ENCODE results near the gene GLO1.

GLO1 gene

DNA sequence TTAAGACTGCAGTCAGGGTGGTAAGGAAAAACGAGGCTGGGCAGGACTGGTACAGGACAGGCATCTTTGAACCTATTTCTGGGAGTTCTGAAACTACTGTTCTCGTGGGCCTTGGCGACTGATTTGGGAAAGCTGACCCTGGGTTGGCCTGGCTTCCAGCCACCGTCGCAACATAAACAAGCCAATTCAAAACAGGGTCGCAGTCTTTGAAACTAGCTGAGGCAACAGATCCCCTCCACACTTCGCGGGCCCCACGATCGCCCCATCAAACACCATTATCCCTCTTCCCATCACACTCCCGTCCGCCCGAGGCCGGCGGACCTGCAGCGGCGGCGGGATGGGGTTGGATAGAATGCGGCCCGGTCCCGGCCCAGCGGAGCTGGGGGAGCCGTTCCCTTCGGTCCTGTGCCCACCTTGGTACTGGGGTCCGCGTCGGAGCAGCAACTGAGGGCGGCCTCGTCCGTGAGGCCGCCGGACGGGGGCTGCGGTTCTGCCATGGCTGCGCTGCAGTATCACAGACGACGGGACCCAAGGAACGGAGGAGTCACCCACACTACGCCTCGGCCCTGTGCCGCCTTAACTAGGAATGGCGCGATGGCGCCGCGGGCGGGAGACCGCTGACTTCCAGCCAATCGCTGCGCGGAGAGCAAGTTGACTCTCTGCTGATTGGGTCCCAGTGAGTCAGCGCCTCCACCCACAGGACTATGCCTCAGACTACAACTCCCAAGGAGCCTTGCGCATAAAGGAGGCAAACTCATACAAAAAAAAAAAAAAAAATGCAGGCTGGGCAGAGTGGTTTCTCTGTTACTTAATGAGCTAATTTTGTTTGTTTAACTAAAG lies at the start of gene GLO1:
TSS of gene GLO1 (minus strand) at position 588 of the 840 bp plus-strand sequence. CDS start at position 497, 91 bp downstream.
- DNase-seq = peak; percentile 99

GRCh38 chr6:38750968-38751615 lies 48.1 kb upstream of the GLO1 start:
- no peak for DNase-seq

- no peak for DNase-seq
Observed at GRCh38 chr6:38749473-38749872, 46.5 kb upstream of the GLO1 start.

DNA sequence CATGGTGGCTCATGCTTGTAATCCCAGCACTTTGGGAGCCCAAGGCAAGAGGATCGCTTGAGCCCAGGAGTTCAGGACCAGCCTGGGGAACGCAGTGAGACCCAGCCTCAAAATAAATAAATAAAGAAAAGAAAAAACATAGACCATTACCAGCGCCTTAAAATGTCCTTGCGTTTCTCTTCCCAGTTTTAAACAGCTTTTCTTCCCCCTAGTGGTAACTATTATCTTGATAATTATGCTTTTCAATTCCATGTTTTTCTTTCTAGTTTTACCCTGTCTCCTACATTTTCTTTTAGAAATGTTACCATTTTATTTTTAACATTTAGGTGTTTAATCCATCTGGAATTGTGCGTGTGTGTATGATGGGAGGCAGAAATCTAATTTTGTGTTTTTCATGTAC lies 36.6 kb upstream of the GLO1 start:
- DNase-seq = no peak

GRCh38 chr6:38738261-38738660 lies 35.3 kb upstream of the GLO1 start:
- DNase-seq = no peak

- no peak for DNase-seq
Observed at GRCh38 chr6:38736951-38737350, 34.0 kb upstream of the GLO1 start.

GRCh38 chr6:38730140-38730862 lies 27.4 kb upstream of the GLO1 start:
- DNase-seq = no peak

DNA sequence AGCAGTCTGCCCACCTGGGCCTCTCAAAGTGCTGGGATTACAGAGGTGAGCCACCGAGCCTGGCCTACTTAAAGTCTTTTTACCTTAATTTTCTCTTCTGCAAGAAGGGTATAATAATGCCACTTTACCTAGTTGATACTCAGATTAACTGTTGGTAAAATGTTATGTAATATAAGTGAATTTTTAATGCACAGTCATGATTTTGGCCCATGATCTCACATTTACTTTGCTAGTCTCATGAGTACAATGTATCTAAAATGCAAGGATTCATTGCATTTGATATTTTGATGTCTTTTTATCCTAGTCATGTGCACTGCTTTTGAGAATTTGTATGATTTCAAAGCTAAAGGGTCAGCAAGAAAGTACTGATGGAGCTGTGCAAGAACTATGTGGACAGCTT lies 25.3 kb upstream of the GLO1 start:
- no peak for DNase-seq

GRCh38 chr6:38725414-38726183 lies 22.7 kb upstream of the GLO1 start:
- DNase-seq = no peak

DNA sequence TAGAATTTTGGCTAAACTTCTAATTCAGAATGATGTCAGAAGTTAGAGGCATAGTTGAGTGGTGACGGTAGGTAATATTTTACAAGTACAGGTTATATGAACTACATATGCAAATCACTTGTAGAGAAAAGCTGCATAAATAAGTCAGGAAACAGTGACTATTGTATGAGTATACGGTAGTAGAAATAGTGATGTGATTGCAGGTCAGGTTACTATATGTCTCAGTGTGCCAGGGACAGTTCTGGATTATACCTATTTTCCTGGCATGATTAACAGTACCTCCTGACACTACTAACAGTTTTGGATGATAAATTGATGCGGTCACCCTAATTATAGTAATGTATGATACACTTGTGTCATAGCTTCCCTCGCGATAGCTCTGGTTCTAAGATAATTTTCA lies 21.4 kb upstream of the GLO1 start:
- no peak for DNase-seq

GRCh38 chr6:38723783-38724182 lies 20.8 kb upstream of the GLO1 start:
- DNase-seq = no peak

GRCh38 chr6:38722727-38723334 lies 19.9 kb upstream of the GLO1 start:
- no peak for DNase-seq

GRCh38 chr6:38722038-38722437 lies 19.1 kb upstream of the GLO1 start:
- no peak for DNase-seq

DNA sequence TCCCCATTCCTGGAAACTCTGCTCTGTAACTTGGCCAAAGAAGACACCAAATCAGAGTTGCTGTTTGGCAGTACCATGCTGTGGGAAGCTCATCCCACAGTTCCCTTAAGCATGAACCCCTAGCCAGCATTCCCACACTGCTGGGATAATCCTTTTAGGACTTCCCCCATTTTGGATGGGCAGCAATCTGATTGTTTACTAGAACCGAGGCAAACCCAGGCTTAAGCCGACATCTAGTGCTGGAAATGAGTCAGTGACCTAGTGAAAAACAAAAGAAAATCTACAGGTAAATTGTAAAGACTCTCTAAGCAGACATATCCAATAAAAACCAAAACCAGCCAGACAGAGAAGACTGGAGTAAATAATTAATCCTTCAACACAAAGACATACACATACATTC lies 17.4 kb upstream of the GLO1 start:
- DNase-seq = no peak

GRCh38 chr6:38719358-38719757 lies 16.4 kb upstream of the GLO1 start:
- DNase-seq = no peak

- DNase-seq = no peak
Observed at GRCh38 chr6:38716825-38717224, 13.9 kb upstream of the GLO1 start.

DNA sequence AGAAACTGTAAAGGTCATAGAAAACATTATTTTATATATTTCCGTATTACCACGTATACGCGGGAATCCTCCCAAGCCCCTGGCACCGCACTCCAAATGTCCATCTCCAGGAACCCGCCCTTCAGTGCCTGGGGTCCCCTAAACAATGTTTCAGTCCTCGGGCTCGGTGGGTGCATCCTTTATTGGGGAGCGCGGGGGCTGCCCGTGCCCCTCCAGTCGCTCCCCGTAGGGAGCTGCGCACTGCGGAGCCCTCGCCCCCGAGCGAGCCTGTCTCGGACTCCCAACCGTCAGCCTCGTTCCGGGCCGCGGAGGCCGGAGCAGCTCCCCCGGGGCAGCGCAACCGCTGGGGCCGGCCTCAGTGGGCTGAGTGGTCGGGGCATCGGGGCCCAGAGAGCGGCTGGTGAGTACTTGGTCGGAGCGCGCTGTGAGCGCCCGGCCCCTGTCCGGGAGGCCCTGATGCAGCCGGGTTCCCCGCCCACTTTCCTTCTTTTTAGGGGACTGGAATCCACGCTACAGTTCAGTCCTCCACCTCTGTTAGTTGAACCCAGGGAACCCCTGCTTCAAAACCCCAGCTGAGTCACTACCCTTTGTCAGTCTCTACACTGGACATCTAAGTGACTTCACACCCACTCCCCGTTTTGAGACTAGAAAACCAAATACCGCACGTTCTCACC lies 12.2 kb upstream of the GLO1 start, which contains the start of gene DNAH8:
TSS of gene DNAH8 (plus strand) at position 296 of the 674 bp plus-strand sequence. CDS start 7,499 bp downstream, outside the sequence.
- DNase-seq = no peak

DNA sequence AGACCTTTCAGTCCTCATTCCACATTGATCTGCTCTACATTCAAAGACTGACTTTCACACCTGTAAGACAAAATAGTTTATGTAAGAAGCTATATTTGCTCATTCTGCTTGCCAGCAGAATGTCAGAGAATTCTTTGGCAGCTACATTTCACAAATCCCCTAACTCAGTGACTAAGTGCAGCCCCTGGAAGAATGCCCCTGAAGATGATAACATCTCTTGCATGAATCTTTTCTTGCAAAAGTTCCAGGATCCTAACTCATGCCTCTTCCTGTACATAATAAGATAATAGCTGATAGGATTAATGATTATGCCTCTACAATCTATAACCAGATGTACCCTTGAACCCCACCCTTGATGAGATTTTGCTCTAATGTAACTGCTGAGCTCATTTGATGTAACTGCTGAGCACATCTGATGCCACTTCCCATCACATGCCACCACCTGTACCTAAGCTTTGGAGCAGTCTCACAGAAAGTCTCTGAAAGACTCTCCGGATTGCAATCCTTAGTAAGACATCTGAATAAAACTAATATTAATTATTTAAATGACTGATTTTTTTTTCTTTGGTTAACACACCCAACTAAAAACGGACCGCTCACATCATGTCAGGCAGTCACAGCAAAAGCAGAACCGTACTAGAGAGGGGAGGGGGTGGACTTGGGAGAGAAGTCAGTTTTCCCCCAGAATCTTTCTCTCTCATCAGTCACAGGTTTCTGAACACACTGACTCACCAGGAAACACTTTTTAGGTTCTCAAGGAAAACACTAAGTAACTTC lies 11.5 kb upstream of the GLO1 start:
- peak; percentile 13 for DNase-seq

GRCh38 chr6:38713812-38714211 lies 10.9 kb upstream of the GLO1 start:
- peak; percentile 4 for DNase-seq

DNA sequence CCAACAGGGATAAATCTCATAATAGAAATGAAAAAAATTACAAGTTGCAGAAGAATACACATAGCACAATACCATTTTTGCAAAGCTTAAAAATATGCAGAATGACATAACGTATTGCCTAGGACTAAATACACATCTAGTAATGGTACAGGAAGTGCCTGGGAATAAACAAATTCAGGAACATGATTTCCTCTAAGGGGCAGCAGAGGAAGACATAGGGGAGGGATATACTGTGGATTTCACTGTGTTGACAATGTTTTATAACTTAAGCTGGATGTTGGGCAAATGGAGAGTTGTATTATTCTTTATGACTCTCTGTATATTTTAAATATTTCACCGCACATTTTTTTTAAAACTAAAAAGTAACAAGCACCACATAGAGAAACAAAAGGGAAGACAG lies 5.6 kb upstream of the GLO1 start:
- DNase-seq = no peak

GRCh38 chr6:38705924-38706323 lies 3.0 kb upstream of the GLO1 start:
- DNase-seq = no peak
